IPS-11a (cell line): ENCODE measurements around the gene ZNF48.

Source experiments
- H3K4me3 ChIP-seq: one replicate; pipeline ENCODE4 v1.5.1; 2013; ENCODE audit warnings: low read depth, low read length, control low read depth

Gene ZNF48

DNA sequence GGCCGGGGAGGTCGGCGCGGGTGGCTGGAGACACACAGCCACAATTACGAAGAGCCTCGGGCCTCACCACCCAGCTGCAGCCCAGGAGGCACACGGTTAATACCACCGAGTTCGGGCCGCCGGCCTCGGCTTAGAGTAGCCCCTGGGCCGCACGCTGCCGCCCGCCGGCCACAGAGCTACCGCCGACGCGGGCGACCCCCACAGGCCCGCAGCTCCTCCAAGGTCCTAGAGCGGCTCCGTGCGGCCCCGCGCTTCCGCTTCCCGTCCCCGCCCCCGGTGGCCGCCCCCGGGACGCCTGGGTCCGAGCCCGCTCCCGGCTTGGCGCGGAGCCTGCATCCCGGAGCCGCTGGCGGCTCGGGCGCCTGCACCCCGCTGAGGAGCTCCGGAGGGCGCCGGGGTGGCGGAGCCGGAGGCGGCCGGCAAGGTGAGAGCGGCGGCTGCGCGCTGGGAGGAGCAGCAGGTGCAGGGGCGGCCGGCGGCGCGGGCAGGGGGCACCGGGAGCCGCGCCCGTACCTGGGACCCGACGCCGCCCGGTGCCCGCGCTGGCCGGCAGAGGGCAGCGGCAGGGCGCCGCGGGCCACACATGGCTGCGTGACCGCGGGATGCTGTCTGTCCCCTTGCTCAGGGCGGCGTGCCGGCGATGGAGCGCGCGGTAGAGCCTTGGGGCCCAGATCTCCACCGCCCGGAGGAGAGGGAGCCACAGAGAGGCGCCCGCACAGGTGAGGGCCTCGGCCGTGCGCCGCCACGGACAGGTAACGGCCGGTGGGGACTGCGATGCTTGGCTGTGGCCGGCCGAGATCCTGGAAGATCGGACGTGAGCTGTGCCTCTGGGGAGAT, at the start of gene ZNF48:
ZNF48 (plus strand) TSS at position 266 of the 837 bp plus-strand sequence; CDS start at position 641, 375 bp downstream.
- peak within 1 kb of the TSS; percentile 86 for H3K4me3 ChIP-seq

DNA sequence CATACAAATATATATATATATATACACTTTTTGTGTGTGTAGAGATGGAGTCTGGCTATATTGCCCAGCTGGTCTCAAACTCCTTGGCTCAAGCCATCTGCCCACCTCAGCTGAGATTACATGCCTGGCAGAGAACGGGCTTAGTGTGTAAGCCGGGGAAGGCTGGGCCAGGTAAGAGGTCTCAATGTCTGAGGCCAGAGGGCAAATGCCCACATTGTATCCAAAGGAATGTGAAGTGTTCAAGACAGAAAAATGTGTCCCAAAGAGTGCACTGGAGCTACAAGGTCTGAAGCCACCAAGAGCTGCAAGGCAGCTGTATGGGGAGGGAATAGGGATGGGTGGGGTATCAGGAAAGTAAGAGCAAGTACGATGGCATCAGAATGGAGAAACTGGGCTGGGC, 48.9 kb upstream of the ZNF48 start:
- no peak overlapping the region for H3K4me3 ChIP-seq

DNA sequence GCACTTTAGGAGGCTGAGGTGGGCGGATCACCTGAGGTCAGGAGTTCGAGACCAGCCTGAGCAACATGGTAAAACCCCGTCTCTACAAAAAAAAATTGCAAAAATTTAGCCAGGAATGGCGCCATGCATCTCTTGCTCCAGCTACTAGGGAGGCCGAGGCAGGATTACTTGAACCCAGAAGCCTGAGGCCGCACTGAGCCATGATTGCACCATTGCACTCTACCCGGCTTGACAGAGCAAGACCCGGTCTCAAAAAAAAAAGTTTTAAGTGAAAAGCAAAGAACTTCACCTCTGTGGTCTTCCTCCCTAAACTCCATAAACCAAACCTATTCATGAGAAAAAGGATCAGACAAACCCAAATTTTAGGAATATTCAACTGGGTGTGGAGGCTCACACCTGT, 47.1 kb upstream of the ZNF48 start:
- H3K4me3 ChIP-seq, result no peak overlapping the region

DNA sequence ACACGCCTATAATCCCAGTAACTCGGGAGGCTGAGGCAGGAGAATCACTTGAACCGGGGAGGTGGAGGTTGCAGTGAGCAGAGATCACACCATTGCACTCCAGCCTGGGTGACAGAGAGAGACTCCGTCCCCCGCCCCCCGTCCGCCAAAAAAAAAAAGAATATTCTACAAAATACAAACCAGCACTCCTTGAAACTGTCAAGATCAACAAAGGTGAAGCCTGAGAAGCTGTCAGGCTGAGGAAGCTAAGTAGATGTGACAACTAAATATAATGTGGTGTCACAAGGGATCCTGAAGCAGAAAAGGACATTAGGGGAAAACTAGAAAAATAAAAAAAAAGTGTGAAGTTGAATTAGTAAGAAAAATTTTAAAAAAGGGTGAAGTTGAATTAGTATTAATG, 46.3 kb upstream of the ZNF48 start:
- no peak overlapping the region for H3K4me3 ChIP-seq

DNA sequence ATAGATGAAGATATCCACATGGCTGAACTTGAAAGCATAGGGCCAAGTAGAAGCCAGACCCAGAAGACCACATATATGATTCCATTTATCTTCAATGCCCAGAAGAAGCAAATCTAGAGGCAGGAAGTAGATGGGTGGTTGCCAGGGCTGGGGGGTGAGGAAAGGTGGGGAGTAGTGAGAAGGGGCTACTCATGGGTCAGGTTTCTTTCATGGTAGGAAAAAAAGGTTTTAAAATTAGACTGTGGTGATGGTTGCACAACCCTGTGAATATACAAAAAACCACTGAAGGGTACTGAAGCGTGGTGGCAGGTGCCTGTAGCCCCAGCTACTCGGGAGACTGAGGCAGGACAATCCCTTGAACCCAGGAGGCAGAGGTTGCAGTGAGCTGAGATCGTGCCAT, 45.5 kb upstream of the ZNF48 start:
- H3K4me3 ChIP-seq, result no peak overlapping the region

DNA sequence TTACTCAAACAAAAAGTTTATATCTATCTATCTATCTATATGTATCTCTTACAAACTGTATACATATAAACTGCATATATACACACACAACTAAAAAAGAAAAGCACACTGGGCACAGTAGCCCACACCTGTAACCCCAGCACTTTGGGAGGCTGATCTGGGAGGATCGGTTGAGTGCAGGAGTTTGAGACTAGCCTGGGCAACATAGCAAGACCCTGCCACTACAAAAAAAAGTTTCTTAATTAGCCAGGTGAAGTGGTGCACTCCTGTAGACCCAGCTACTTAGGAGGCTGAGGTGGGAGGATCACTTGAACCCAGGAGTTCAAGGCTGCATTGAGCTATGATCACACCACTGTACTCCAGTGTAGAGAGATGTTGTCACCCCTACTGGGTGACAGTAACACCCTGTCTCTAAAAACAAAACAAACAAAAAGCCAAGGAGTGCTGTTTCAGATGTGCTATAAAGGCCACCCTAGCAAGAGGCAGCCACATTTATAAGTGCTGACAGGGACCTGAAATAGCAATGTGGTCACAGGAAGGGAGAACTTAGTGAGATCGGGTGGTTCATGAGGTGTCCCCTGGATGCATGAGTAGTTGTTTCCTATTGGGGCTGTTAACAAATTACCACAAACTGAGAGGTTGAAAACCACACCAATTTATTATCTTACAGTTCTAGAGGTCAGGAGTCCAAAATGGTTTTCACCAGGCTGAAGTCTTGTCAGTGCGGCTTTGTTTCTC, 44.9 kb upstream of the ZNF48 start:
- no peak overlapping the region for H3K4me3 ChIP-seq

DNA sequence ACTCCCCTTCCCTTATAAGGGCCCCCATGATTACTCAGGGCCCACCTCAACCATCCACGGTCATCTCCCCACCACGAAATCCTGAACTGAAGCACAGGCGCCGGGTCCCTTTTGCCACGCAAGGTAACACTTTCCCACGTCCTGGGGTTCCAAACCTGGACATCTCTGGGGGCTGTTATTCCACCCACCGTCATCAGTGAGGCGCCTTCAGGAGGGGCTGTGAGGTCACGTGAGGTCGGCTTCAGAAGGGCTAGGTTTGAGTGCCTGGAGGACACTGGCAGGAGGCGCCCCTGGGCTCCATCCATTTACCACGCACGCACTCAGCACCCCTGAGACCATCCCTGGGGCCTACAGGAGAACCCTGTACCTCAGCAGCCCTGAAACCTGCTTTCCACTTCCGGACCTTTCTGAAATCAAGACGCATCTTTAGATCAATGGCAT, 44.2 kb upstream of the ZNF48 start:
- no peak overlapping the region for H3K4me3 ChIP-seq

DNA sequence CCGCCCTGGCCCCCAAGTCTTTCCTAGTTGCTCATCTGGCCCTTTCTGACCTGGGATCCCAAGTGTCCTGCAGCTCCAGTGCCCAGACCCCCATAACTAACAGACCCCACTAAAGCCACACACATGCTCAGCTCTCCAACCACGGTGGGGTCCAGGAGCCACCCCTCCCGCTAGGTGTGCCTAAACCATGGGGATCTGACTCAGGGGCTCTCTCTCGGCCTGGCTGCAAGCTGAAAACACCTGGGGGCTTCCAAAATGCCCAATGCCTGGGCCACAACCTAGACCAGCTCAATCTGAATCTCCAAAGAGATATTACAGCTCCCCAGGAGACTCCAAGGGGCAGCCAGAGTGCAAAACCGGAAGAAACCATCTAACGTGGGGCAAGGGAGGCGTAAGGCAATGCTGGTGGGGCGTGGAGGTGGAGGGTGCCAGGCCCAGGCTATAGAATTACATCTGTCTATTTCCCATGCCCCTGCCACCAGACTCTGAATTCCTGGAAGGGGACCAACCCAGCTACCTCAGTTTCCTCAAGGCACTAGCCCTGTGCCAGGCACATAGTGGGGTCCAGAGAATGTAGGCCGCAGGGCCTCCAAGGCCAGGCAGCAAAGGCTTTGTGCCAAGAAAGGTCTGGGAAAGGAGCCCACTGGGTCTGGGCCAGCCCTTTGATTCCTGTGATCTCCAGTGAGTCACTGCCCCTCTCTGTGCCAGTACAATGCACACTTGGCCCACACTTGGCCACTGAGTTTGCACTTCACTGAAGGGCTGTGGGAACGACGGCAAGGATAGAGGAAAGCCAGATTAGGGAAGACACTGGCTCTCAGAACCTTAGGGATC, 43.4 kb upstream of the ZNF48 start:
- no peak overlapping the region for H3K4me3 ChIP-seq

DNA sequence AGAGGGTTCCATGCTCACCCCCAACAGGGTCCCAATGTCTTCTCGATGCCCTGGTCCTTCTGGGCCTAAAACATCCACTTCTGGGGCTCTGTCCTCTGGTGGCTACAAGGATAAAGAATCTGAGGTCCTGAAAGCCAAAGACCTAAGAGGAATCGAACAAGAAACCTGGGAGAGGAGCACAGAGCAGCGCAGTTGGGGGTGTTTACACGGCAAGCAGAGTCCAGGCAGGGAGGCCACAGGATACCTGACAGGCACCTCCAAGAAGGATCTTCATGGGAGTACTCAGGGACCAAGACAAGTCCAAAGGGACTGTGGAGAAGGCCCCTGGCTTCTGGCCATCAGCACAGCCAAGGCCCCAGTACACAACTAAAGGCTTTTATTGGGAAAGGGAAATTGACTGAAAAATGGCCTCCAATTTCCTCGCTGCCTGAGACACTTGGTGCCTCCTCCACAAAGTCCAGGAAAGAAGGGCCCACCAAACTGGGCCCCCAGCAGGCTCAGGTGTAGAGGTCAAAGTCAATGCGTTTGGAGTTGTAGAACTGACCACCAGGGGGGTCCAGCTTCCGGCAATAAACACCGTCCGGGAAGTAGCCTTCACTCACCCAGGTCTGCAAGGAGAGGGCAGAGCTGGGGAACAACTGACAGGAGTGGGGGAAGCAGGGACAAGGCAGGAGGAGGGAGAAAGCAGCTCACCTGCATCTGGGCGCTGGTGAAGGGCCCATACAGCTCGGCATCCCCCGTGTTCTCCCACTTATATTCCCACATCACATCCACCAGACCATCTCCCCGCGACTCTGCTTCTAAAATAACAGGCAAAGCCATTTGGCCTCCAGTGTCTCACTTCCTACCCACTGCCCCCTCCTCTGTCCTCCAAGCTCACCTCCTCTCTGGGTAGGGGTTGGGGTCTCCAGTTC, 42.5 kb upstream of the ZNF48 start:
- no peak overlapping the region for H3K4me3 ChIP-seq

DNA sequence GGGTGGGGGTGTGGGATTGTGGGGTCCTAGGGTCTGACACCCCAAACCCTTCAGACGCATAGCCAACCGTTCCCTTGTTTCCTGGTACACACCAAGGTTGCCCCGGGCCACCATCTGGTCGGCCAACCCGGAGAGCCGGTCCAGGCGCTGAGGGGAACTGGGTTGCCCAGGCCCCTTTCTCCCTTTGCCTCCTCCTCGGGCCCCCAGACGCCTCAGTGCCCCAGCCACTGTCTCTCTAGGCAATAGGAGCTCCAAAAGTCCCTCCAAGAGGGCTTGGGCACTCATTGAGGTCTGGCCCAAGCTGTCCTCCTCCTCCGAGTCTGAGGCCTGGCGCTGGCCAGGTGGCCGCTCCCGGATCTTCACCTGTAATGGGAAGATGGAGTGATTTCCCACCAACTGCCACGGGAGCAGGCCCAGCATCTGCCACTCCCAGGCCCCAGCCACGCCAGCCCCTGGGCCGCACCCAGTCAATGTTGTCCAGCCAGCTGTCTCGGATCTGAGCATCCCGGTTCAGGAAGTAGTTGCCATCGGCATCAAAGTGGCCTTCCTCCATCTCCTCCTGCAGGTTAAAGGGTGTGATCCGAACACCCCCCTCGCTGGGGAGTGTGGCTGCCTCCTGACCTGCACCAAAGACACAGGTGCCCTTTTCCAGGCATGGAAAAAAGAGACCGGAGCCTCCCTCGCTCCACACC, 41.6 kb upstream of the ZNF48 start:
- H3K4me3 ChIP-seq, result peak overlapping the region; percentile 89

DNA sequence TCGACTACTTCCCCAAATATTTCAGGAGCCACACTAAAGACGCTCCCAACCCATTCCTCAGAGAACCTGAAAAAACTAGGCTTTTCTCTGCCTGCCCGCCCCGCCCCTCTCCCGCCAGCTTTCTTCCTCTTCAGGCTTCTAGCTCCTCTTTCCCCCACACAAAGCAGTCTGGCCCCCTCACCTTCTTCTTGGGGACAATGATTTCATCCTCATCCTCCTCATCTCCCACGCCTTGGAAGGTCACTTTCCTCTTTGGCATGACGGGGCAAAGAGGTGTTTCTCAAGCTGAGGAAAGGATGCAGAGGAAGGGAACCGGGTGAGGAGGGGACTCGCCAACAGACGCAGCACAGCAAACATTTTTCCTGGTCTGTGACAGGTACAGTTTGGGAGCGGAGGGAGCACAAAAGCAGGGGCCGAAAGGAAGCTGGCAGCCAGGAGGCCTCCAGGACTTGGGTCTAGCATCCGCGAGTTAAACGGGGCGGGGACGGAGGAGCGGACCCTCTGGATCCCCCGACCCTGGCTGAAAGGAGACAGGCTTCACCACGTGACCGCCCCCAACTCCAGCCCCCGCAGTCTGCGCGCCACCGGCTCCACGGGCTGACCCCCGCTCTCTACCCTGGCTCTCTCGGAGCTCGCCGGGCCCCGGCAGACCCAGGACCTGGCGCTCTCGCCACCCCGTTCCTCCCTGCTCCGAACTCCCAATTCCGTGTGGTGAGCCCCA, 40.6 kb upstream of the ZNF48 start:
- peak overlapping the region; percentile 89 for H3K4me3 ChIP-seq

DNA sequence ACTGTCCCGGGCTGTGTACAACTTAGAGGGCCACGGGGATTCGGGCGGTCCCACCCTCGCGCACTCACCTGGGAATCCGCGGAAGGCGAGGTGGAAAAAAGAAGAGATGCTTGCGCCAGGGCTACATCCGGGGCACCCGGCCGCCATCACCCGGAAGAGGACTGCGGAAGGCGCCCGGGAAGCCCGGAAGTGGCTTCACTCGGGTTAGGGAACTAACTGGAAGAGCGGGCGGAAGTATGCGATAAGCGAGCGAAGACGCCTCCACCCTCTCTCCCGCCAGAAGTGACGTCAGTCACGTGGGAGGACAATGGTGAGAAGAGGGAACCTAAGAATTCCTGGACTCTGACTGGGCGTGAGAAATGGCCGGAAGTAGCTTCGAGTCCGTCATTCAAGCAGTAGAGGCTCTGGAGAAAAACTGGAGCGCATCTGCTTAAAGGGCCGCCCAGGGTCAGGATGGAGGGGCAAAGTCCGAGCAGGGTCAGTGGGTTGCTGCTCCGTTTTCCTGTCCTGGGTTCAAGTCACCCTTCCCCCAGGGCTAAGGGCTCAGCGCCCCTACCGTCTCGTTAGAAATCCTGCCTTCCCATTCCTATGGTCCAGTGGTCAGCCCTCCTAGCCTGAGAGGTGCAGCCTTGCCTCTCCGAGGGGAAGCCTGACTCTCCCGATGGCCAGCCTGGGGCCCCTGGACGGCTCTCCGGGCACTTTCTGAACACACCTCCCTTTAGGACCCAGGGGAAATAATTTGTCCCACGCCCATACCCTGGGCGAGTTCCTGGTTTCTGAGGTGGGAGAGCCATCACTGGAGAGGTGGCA, 39.9 kb upstream of the ZNF48 start, which contains the start of gene CD2BP2:
CD2BP2 (minus strand) TSS at position 165 of the 810 bp plus-strand sequence. CDS start 627 bp downstream, outside the sequence.
- peak within 1 kb of the TSS; percentile 89 for H3K4me3 ChIP-seq

DNA sequence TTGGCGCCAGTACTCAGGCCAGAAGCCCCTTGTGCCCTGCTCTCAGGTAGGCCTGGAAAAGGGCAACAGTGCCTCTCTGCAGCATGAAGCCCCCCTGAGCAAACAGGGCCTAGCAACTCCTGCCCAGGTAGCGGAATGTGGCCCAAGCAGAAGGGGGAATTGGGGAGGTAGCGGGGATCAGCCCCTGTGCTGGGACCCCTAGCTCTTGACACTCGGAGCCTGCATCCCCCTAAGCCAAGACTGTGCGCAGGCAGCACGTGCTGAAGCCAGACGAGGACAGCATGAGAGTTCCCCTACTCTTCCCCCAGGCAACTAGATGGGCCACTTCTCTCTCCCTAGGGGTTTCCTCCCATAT, 39.3 kb upstream of the ZNF48 start:
- H3K4me3 ChIP-seq, result peak overlapping the region; percentile 89

DNA sequence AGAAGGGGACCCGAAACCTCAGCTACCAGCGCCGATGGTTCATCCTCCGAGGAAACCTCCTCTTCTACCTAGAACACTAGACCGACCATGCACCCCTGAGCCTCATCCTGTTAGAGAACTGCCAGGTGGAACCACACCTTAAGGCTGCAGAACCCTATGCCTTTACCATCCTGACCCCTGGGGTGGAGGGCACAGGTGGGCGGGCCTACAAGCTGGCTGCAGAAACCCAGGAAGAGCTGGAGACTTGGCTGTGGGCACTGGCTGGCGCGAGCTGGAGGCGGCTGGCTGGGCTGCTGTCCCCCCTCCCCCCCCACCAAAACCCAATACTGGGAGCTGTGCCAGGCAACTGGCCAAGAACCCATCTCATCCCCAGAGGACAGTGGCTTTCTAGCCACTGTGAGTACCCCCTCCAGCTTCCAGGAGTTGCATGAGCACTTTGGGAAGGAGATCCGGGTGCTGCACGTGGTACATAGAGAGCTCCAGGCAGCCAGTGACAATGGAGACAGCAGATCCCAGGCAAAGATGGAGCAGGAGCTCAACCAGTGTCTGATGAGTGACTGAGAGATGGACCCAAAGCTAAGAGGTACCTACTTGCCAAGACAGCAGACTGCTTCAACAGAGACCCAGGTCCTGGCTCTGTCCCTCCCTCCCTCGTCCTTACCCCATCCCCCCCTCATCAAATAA, 38.7 kb upstream of the ZNF48 start:
- H3K4me3 ChIP-seq, result no peak overlapping the region

DNA sequence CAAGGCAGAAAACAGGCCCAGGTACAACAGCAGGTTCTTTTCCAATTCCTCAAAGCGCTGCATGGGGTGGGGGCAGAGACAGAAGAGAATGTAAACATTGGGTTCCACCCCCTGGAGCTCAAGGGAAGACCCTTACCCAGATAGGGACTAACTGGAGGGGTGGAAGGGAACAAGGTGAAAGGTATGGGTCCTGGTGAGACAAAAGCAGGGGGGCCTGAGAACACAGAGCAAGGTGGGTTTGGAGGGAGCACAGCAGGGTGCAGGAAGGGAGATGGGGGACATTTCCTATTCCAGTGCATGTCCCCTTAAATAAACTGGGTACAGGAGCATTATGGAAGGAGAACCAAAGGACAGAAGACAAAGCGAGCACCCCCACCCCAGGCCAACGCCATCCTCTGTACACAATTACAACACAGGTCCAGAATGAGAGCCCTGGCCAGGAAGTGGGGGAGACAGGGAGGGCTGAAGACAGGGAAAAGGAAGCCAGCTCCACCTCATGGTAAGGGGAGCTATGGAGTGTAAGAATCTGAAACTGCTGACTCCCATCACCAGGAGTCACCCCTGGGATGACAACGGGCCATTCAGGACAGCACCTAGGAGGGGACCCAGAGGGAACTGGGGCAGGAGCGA, 38.0 kb upstream of the ZNF48 start:
- H3K4me3 ChIP-seq, result no peak overlapping the region

DNA sequence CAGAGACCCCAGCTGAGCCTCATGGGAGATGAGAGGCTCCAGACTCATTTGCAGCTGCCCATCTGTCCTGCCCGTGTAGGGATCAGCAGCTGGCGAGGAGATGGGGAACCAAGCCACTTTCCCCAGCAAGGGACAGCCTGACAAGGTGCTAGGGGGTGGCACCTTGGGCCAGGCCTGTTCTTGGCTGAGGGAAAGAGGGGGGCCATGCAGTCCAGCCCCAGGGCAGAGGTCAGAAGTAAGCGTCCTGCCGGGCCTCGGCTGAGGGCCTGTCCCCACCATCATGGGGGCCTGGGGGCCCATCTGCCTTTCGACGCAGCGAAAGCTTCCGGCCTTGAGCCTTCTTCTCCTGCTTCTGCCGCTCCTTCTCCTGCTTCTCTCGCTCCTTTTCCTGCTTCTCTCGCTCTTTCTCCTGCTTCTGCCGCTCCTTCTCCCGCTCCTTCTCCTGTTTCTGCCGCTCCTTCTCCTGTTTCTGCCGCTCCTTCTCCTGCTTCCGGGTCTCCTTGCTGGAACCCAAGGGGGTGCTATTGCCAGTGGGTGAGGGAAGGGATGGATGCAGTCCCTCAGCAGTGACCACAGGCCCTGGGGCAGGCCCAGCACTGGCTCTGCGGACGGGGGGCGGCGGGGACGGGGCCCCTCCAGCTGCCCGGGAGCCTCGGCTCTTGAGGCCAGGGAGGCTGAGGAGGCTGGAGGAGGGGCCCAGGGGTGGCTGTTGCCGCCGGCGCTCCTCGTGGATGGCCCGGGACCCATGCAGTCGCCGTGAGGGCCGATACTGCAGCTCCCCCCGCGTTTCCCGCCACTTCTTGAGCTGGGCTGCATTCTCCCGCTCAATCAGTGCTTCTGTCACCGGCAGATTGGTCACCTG, 37.3 kb upstream of the ZNF48 start:
- no peak overlapping the region for H3K4me3 ChIP-seq
